Panc1 (cell line): ENCODE results near the gene INPP1. TPM values are rescaled to one million over a fixed set of nuclear protein-coding genes. Genes with fewer than 3 reads are reported as not detected.

ENCODE experiments used
- ATAC-seq: fragments of 200-7000 bp; cut with Tn5 transposase; 2 replicates; pipeline ENCODE4 v1.9.1; 2020; ENCODE audit warnings: mild to moderate bottlenecking, moderate library complexity
- BruUV-seq: library from RNA; stranded (reverse); fragments of 400-500 nt; replicated peaks from 2 replicates; lab custom pipeline; 2021; lab: Mats Ljungman, UMichigan
- CTCF ChIA-PET: fragments of 300-600 bp; sonication (Branson Sonifier 250); formaldehyde crosslinking; loops from one replicate; lab custom pipeline; 2022; ENCODE audit warnings: antibody characterized with exemption; lab: Charles Lee
- POLR2A ChIA-PET: fragments of 300-600 bp; sonication (Branson Sonifier 250); formaldehyde crosslinking; loops from one replicate; lab custom pipeline; 2022; ENCODE audit warnings: antibody characterized with exemption; lab: Charles Lee
- DNase-seq: peaks from one replicate; pipeline ENCODE4 v3.0.0-alpha.2; 2010; ENCODE audit warnings: low read depth, low spot score
- H3K27ac ChIP-seq: 2 replicates; pipeline ENCODE4 v1.5.1; 2011; ENCODE audit warnings: mild to moderate bottlenecking, low read length, inconsistent platforms
- H3K27me3 ChIP-seq: fragments of 200-500 bp; sonication (Bioruptor generic); 2 replicates; pipeline ENCODE4 v1.6.0; 2014; ENCODE audit warnings: low read length, inconsistent platforms; ENCODE audit not compliant: control insufficient read depth, insufficient read depth
- H3K36me3 ChIP-seq: fragments of 200-500 bp; sonication (Bioruptor generic); 2 replicates; pipeline ENCODE4 v1.5.1; 2014; ENCODE audit warnings: inconsistent platforms, mild to moderate bottlenecking, low read length, moderate library complexity; ENCODE audit not compliant: control insufficient read depth, insufficient read depth
- H3K4me1 ChIP-seq: 2 replicates; pipeline ENCODE4 v1.5.1; 2011; ENCODE audit warnings: inconsistent platforms, mild to moderate bottlenecking, low read length, moderate library complexity; ENCODE audit not compliant: control insufficient read depth, insufficient read depth
- H3K4me3 ChIP-seq, 2 experiments: 2 replicates each; pipeline ENCODE4 v1.5.1; 2011 to 2012; ENCODE audit warnings: low read depth in 2 of 2, low read length in 2 of 2, mild to moderate bottlenecking in 2 of 2, inconsistent platforms in 1 of 2, moderate library complexity in 1 of 2
- H3K9me3 ChIP-seq: fragments of 200-500 bp; sonication (Bioruptor generic); 2 replicates; pipeline ENCODE4 v1.5.1; 2014; ENCODE audit warnings: low read depth, mild to moderate bottlenecking, inconsistent platforms, low read length, moderate library complexity; ENCODE audit not compliant: control insufficient read depth, insufficient read depth
- POLR2AphosphoS5 ChIP-seq: IDR thresholded peaks from 2 replicates; pipeline ENCODE4 v1.6.1; 2012; ENCODE audit warnings: mild to moderate bottlenecking, low read depth, low read length, moderate library complexity
- SIN3A ChIP-seq: IDR thresholded peaks from 2 replicates; pipeline ENCODE4 v1.6.1; 2012; ENCODE audit warnings: low read depth, mild to moderate bottlenecking, low read length, moderate library complexity, borderline replicate concordance; ENCODE audit not compliant: insufficient read depth
- TCF7L2 ChIP-seq: IDR thresholded peaks from 2 replicates; pipeline ENCODE4 v1.6.1; 2011; ENCODE audit warnings: mild to moderate bottlenecking, low read depth, low read length, inconsistent platforms
- in situ Hi-C: cut with HindIII; loops from 2 replicates; pipeline ENCODE4 v1.10.0; 2016; ENCODE audit warnings: low sequenced_read_pairs, low pct_unique_long_range_greater_than_20kb
- intact Hi-C: fragments of 100-400 bp; cut with micrococcal nuclease; formaldehyde crosslinking; loops from one replicate; pipeline ENCODE4 v1.10.0; 2022; ENCODE audit not compliant: unreplicated experiment
- total RNA-seq: library from RNA; stranded (reverse); gene quantifications from one replicate; pipeline ENCODE4 v1.2.1, GENCODE V29; 2021; ENCODE audit not compliant: unreplicated experiment
- TF ChIP-seq, protein P1 (sequence below), 2 experiments: IDR thresholded peaks; 2 replicates each; pipeline ENCODE4 v1.6.1; 2011 to 2012; ENCODE audit warnings: low read depth in 2 of 2, control low read depth in 1 of 2, low read length in 1 of 2, mild to moderate bottlenecking in 1 of 2, moderate library complexity in 1 of 2; ENCODE audit not compliant: insufficient read depth in 1 of 2
- TF ChIP-seq, protein P2 (sequence below): fragments of 450-650 bp; IDR thresholded peaks from 2 replicates; pipeline ENCODE4 v1.5.1; 2017; ENCODE audit warnings: mild to moderate bottlenecking

INPP1 gene
- total RNA-seq, 1 experiment from 2014 or later: 10.8 TPM

DNA sequence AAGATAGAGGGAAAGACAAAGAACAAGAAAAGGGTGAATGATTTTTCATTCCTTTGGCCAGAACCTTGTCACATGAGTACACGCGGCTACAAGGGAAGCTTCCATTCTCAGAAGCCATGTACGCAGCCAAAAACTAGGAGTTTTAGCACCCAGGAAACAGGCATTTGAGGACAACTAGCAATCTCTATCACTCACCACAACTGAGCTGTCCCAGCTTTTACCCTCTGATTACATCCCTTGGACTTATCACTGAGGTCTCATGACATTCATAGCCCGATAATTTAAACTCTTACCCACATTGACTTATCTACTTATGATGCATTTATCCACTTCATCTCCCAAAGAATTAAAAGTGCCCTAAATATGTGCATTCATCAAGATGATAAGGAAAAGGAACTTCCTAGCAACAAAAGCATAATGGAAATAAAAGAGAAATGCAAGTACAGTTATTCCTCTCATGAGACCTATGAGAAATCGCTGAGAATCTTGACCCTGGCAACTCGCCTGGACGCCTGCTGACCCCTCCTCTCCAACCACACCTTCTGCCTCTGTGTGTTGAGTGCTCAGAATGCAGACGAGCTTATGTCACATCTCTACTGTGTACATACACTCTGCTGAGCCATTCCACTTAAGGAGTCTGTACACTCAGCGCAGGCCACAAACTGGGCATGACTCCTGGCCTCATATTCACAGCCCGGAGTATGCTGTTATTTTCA, 36.0 kb downstream of the INPP1 start:
- in situ Hi-C loops: no loop called here
- Histone ChIP-seq H3K4me3 (no peak overlapping the region), H3K9me3 (no peaks in the 10 kb centered on the region), H3K36me3 (no peaks in the 10 kb centered on the region), H3K27me3 (no peaks in the 10 kb centered on the region), H3K4me1 (no peaks in the 10 kb centered on the region), H3K27ac (no peak overlapping the region)
- no TSS peak for BruUV-seq
- ChIA-PET CTCF (no interaction called here), POLR2A (no interaction called here)
- TF ChIP-seq TCF7L2: no peak
- intact Hi-C loops: no loop called here
- DNase-seq: no peak
- ATAC-seq: no peak

DNA sequence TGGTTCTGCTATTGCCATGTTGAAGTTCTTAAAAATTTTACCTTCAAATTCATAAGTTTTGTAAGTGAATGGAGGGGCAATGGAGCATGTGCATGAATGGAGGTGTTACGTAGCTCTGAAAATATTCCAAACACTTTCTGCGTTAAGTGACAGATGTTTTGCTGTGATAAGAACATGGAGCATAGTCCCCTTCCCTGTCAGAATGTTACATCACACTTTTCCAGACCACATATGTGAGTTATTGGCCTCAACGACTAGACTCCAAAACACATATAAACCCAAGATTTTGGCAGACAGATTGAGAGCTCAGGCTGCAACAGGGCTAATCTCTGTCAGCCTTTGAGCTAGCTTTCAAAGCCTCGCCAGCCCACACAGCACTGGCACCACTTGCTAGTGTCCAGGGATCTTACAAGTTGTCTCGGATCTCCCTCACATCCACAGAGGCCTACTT, 37.6 kb downstream of the INPP1 start:
- no peak for DNase-seq
- H3K36me3 ChIP-seq: no peaks in the 10 kb centered on the region
- CTCF ChIA-PET: no interaction called here
- no peak overlapping the region for H3K27ac ChIP-seq
- no peaks in the 10 kb centered on the region for H3K27me3 ChIP-seq
- TF ChIP-seq, protein P1, sequence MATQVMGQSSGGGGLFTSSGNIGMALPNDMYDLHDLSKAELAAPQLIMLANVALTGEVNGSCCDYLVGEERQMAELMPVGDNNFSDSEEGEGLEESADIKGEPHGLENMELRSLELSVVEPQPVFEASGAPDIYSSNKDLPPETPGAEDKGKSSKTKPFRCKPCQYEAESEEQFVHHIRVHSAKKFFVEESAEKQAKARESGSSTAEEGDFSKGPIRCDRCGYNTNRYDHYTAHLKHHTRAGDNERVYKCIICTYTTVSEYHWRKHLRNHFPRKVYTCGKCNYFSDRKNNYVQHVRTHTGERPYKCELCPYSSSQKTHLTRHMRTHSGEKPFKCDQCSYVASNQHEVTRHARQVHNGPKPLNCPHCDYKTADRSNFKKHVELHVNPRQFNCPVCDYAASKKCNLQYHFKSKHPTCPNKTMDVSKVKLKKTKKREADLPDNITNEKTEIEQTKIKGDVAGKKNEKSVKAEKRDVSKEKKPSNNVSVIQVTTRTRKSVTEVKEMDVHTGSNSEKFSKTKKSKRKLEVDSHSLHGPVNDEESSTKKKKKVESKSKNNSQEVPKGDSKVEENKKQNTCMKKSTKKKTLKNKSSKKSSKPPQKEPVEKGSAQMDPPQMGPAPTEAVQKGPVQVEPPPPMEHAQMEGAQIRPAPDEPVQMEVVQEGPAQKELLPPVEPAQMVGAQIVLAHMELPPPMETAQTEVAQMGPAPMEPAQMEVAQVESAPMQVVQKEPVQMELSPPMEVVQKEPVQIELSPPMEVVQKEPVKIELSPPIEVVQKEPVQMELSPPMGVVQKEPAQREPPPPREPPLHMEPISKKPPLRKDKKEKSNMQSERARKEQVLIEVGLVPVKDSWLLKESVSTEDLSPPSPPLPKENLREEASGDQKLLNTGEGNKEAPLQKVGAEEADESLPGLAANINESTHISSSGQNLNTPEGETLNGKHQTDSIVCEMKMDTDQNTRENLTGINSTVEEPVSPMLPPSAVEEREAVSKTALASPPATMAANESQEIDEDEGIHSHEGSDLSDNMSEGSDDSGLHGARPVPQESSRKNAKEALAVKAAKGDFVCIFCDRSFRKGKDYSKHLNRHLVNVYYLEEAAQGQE (IDR thresholded peaks at IDR 0.05; ENCODE audit: insufficient read depth in 1 of 2, low read depth in 2 of 2, low read length in 1 of 2): no peak
- TF ChIP-seq SIN3A: no peak
- TF ChIP-seq TCF7L2: no peak
- TF ChIP-seq POLR2AphosphoS5: no peak
- TF ChIP-seq, protein P2, sequence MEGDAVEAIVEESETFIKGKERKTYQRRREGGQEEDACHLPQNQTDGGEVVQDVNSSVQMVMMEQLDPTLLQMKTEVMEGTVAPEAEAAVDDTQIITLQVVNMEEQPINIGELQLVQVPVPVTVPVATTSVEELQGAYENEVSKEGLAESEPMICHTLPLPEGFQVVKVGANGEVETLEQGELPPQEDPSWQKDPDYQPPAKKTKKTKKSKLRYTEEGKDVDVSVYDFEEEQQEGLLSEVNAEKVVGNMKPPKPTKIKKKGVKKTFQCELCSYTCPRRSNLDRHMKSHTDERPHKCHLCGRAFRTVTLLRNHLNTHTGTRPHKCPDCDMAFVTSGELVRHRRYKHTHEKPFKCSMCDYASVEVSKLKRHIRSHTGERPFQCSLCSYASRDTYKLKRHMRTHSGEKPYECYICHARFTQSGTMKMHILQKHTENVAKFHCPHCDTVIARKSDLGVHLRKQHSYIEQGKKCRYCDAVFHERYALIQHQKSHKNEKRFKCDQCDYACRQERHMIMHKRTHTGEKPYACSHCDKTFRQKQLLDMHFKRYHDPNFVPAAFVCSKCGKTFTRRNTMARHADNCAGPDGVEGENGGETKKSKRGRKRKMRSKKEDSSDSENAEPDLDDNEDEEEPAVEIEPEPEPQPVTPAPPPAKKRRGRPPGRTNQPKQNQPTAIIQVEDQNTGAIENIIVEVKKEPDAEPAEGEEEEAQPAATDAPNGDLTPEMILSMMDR: no peak
- ATAC-seq: no peak
- BruUV-seq: no TSS peak
- intact Hi-C loops: loop anchor here (10.0 kb wide), 1 partner anchor 424 kb away; no protein-coding TSS in a partner anchor
- POLR2A ChIA-PET: no interaction called here
- no peak overlapping the region for H3K4me3 ChIP-seq
- in situ Hi-C loops: no loop called here
- H3K4me1 ChIP-seq: no peaks in the 10 kb centered on the region
- no peaks in the 10 kb centered on the region for H3K9me3 ChIP-seq

GRCh38 chr2:190382851-190383250, 39.5 kb downstream of the INPP1 start:
- CTCF ChIA-PET: no interaction called here
- Histone ChIP-seq H3K27ac (no peak overlapping the region), H3K27me3 (no peaks in the 10 kb centered on the region), H3K4me1 (no peaks in the 10 kb centered on the region), H3K9me3 (no peaks in the 10 kb centered on the region), H3K36me3 (no peaks in the 10 kb centered on the region), H3K4me3 (no peak overlapping the region)
- TF ChIP-seq SIN3A: no peak
- TF ChIP-seq, protein P2: peak; percentile 67
- intact Hi-C loops (loop anchor here (1.0 to 10.0 kb wide), 2 partner anchors 128 to 422 kb away; no protein-coding TSS in a partner anchor), in situ Hi-C loops (no loop called here)
- ATAC-seq: peak; percentile 84
- POLR2A ChIA-PET: no interaction called here
- DNase-seq: peak; percentile 28
- no TSS peak for BruUV-seq
